Right atrium auricular region (tissue), 2 donors: ENCODE results near the gene FH. TPM values are rescaled to one million over a fixed set of nuclear protein-coding genes. Genes with fewer than 3 reads are reported as not detected.

Experiments used
- DNase-seq: peaks from one replicate; pipeline ENCODE4 v3.0.0-alpha.2; 2019; ENCODE audit warnings: low spot score
- H3K27ac ChIP-seq, 2 donors: fragments of 200-600 bp; sonication (generic); 1 replicate in 1 of 2; 2 replicates in 1 of 2; pipeline ENCODE4 v1.5.1; 2016 to 2019
- H3K27me3 ChIP-seq, 2 donors: fragments of 200-600 bp; sonication (generic); one replicate each; pipeline versions ENCODE4 v1.5.1 to v1.6.0; 2017 to 2019
- H3K36me3 ChIP-seq: fragments of 200-600 bp; sonication (generic); one replicate; pipeline ENCODE4 v1.5.1; 2016
- H3K4me1 ChIP-seq, 2 donors: fragments of 200-600 bp; sonication (generic); one replicate each; pipeline versions ENCODE4 v1.5.1 to v1.6.0; 2017 to 2019
- H3K4me3 ChIP-seq, 2 donors: fragments of 200-600 bp; sonication (generic); 1 replicate in 1 of 2; 2 replicates in 1 of 2; pipeline ENCODE4 v1.5.1; 2017 to 2019; ENCODE audit warnings: mild to moderate bottlenecking in 1 of 2, moderate library complexity in 1 of 2
- H3K9me3 ChIP-seq, 2 donors: fragments of 200-600 bp; sonication (generic); one replicate each; pipeline ENCODE4 v1.5.1; 2019
- CTCF ChIP-seq, 2 donors: fragments of 200-600 bp; sonication (generic); IDR thresholded peaks; one replicate each; pipeline ENCODE4 v1.5.1; 2019; ENCODE audit warnings: antibody characterized with exemption in 2 of 2
- total RNA-seq, 2 donors: library from RNA; depleted of rRNA; stranded (reverse); fragments of >200 nt; gene quantifications; one replicate each; pipeline ENCODE4 v1.1.0, GENCODE V29; 2016

FH gene
- total RNA-seq, 2 donors from 2014 or later: 104 to 170 TPM

- Histone ChIP-seq H3K36me3 (no peaks in the 10 kb centered on the region), H3K9me3 (no peaks in the 10 kb centered on the region), H3K27ac (no peak overlapping the region), H3K4me3 (no peak overlapping the region), H3K4me1 (no peaks in the 10 kb centered on the region), H3K27me3 (no peaks in the 10 kb centered on the region)
- TF ChIP-seq CTCF (IDR thresholded peaks at IDR 0.05): no peak
- no peak for DNase-seq
Observed at GRCh38 chr1:241464985-241465384, 54.6 kb downstream of the FH start.

GRCh38 chr1:241462391-241462790 is 57.2 kb downstream of the FH start:
- Histone ChIP-seq H3K4me3 (no peak overlapping the region), H3K9me3 (no peaks in the 10 kb centered on the region), H3K4me1 (no peaks in the 10 kb centered on the region), H3K36me3 (no peaks in the 10 kb centered on the region), H3K27ac (no peak overlapping the region), H3K27me3 (no peaks in the 10 kb centered on the region)
- TF ChIP-seq CTCF (IDR thresholded peaks at IDR 0.05): no peak
- DNase-seq: no peak

- H3K4me3 ChIP-seq: no peak overlapping the region
- no peaks in the 10 kb centered on the region for H3K36me3 ChIP-seq
- no peak for DNase-seq
- H3K27me3 ChIP-seq: no peaks in the 10 kb centered on the region
- no peaks in the 10 kb centered on the region for H3K4me1 ChIP-seq
- no peak for TF ChIP-seq CTCF (IDR thresholded peaks at IDR 0.05)
- H3K27ac ChIP-seq: no peak overlapping the region
- H3K9me3 ChIP-seq: no peaks in the 10 kb centered on the region
Observed at GRCh38 chr1:241460098-241460873, 59.3 kb downstream of the FH start.

DNA sequence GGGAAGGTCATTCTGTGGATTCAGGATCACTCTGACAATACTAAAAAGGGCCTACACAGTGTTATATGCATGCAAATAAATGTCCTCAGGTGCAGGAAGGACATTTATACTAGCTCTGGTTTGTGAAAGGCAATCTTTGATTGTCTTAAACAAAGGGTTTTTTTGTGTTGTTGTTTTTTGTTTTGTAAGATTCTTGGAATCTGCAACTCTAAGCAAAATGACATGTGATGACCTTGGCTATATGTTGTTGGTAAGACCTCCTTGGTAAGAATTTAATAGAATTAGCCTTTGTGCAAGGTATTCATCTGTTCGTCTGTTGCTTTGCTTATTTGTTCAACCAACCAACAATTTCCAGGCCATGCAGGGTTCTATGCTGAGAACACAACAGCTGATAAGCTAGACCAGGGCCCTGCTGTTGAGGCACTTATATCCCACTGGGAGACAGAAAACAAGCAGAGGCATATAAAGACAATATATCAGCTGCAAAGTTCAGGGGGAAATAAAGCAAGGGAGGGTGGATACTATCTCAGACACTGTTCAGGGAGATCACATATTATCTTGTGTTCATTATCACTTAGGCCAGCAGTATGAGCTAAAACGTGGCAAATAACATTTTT is 60.3 kb downstream of the FH start:
- no peak for DNase-seq
- no peak for TF ChIP-seq CTCF (IDR thresholded peaks at IDR 0.05)
- Histone ChIP-seq H3K4me1 (no peaks in the 10 kb centered on the region), H3K27ac (no peak overlapping the region), H3K4me3 (no peak overlapping the region), H3K9me3 (no peaks in the 10 kb centered on the region), H3K27me3 (no peaks in the 10 kb centered on the region), H3K36me3 (no peaks in the 10 kb centered on the region)

DNA sequence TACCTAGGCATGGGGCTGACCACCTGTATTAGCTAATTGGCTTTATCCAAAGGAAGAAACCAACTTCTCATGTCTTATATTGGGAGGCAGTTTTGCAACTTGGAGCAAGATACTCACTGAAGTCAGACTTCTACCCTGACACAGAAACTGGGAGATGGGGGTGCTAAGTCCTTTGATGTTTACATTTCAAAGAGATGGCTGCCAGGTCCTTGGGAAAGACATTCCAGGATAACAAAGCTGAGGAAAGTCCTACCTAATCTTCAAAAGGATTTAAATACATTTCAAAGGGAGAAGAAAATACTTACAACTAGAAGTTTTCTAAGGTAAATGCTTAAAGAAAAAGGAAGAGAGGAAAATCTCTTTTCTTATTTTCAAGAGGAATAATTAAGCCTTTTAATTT is 62.1 kb downstream of the FH start:
- Histone ChIP-seq H3K27ac (no peak overlapping the region), H3K4me3 (no peak overlapping the region), H3K36me3 (no peaks in the 10 kb centered on the region), H3K4me1 (no peaks in the 10 kb centered on the region), H3K9me3 (no peaks in the 10 kb centered on the region), H3K27me3 (no peaks in the 10 kb centered on the region)
- TF ChIP-seq CTCF (IDR thresholded peaks at IDR 0.05): no peak
- DNase-seq: no peak
